DND-41 (cell line): ENCODE results near the gene KCNMA1.

ENCODE experiments used
- ATAC-seq: fragments of 200-7000 bp; cut with Tn5 transposase; 3 replicates; pipeline ENCODE4 v1.9.1; 2021; ENCODE audit warnings: low read depth; ENCODE audit not compliant: insufficient read depth
- DNase-seq: peaks from one replicate; pipeline ENCODE4 v3.0.0-alpha.2; 2020
- H2AFZ ChIP-seq: 2 replicates; pipeline ENCODE4 v1.6.0; 2012; ENCODE audit warnings: low read depth, low read length
- H3K27ac ChIP-seq: 2 replicates; pipeline ENCODE4 v1.5.1; 2012; ENCODE audit warnings: low read length, inconsistent platforms
- H3K27me3 ChIP-seq: fragments of 200-600 bp; sonication (generic); 2 replicates; pipeline ENCODE4 v1.6.0; 2012; ENCODE audit warnings: low read length, mild to moderate bottlenecking, inconsistent platforms; ENCODE audit not compliant: insufficient read depth, poor library complexity
- H3K36me3 ChIP-seq: 2 replicates; pipeline ENCODE4 v1.5.1; 2012; ENCODE audit warnings: low read length, inconsistent platforms; ENCODE audit not compliant: insufficient read depth
- H3K4me1 ChIP-seq: 2 replicates; pipeline ENCODE4 v1.5.1; 2012; ENCODE audit warnings: mild to moderate bottlenecking, low read length; ENCODE audit not compliant: insufficient read depth
- H3K4me2 ChIP-seq: 2 replicates; pipeline ENCODE4 v1.6.0; 2012; ENCODE audit warnings: mild to moderate bottlenecking, moderate library complexity, low read length, inconsistent platforms; ENCODE audit not compliant: insufficient read depth
- H3K4me3 ChIP-seq, 2 experiments: fragments of 200-600 bp in 1 of 2; shearing (Covaris generic) in 1 of 2; 2 replicates each; pipeline ENCODE4 v1.5.1; 2012 to 2016; ENCODE audit warnings: inconsistent platforms in 2 of 2, low read length in 2 of 2, mild to moderate bottlenecking in 2 of 2, low read depth in 1 of 2, moderate library complexity in 1 of 2
- H3K79me2 ChIP-seq: 2 replicates; pipeline ENCODE4 v1.6.0; 2012; ENCODE audit warnings: low read length, inconsistent platforms; ENCODE audit not compliant: insufficient read depth
- H3K9ac ChIP-seq: 2 replicates; pipeline ENCODE4 v1.6.0; 2012; ENCODE audit warnings: low read depth, mild to moderate bottlenecking, inconsistent platforms, low read length, moderate library complexity
- H3K9me3 ChIP-seq: 2 replicates; pipeline ENCODE4 v1.5.1; 2012; ENCODE audit warnings: low read length, moderate library complexity, mild to moderate bottlenecking, inconsistent platforms; ENCODE audit not compliant: insufficient read depth, severe bottlenecking
- H4K20me1 ChIP-seq: 2 replicates; pipeline ENCODE4 v1.6.0; 2012; ENCODE audit warnings: low read length; ENCODE audit not compliant: insufficient read depth
- EZH2 ChIP-seq: IDR thresholded peaks from 3 replicates; pipeline ENCODE4 v1.6.1; 2012; ENCODE audit warnings: borderline replicate concordance, low read depth, mild to moderate bottlenecking, moderate library complexity, low read length, inconsistent platforms; ENCODE audit not compliant: severe bottlenecking
- TF ChIP-seq, protein P1 (sequence below): IDR thresholded peaks from 2 replicates; pipeline ENCODE4 v1.5.1; 2012; ENCODE audit warnings: borderline replicate concordance, low read length, moderate library complexity, mild to moderate bottlenecking; ENCODE audit not compliant: poor library complexity, severe bottlenecking; ENCODE audit errors: extremely low read depth

KCNMA1 gene

DNA sequence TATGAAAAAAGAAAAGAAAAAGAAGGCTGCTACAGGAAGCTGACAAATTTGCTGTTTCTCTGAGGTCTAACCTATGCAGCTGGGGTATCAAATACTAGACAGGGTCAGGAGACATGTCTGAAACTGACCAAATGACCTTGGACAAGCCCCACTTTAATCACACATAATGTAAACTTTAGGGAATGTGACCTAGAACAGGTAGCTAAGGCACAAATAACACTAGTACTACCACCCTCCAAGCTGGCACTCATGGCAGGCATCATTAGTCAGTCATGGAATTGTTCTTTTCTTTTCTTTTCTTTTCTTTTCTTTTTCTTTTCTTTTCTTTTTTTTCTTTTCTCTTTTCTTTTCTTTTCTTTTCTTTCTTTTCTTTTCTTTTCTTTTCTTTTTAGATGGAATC, 250.4 kb downstream of the KCNMA1 start:
- Histone ChIP-seq H3K4me1 (no peaks in the 10 kb centered on the region; the same call in 1 of the 2 replicates), H2AFZ (no peak overlapping the region), H3K27me3 (peaks cover 11% of the 10 kb centered on the region), H4K20me1 (no peaks in the 10 kb centered on the region), H3K36me3 (no peaks in the 10 kb centered on the region), H3K4me3 (no peak overlapping the region), H3K79me2 (no peaks in the 10 kb centered on the region), H3K9ac (no peak overlapping the region), H3K4me2 (no peak overlapping the region), H3K27ac (no peak overlapping the region), H3K9me3 (no peaks in the 10 kb centered on the region)
- TF ChIP-seq, protein P1, sequence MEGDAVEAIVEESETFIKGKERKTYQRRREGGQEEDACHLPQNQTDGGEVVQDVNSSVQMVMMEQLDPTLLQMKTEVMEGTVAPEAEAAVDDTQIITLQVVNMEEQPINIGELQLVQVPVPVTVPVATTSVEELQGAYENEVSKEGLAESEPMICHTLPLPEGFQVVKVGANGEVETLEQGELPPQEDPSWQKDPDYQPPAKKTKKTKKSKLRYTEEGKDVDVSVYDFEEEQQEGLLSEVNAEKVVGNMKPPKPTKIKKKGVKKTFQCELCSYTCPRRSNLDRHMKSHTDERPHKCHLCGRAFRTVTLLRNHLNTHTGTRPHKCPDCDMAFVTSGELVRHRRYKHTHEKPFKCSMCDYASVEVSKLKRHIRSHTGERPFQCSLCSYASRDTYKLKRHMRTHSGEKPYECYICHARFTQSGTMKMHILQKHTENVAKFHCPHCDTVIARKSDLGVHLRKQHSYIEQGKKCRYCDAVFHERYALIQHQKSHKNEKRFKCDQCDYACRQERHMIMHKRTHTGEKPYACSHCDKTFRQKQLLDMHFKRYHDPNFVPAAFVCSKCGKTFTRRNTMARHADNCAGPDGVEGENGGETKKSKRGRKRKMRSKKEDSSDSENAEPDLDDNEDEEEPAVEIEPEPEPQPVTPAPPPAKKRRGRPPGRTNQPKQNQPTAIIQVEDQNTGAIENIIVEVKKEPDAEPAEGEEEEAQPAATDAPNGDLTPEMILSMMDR = no peak
- TF ChIP-seq EZH2 = no peak
- DNase-seq (no peak), ATAC-seq (no peak)

DNA sequence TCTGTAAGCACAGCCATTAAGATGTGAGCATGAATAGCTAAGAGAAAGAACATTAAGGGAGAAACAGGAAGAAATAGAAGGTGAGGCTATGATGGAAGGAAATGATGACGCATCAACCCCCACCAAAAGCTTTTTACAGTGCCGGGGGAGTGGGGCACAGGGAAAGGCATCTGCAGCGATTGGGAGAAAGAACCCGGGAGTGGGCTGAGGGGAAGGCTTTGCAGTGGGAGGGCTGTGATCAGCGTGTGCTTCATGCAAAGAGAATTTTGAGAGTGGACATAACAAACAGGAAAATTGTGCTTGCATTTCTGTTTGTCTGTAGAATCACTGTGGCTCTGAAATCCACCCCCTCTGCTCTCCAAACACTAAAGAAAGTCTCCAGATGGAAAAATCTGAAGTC, 250.8 kb downstream of the KCNMA1 start:
- no peak overlapping the region for H2AFZ ChIP-seq
- TF ChIP-seq EZH2 = no peak
- TF ChIP-seq, protein P1 = no peak
- no peak overlapping the region for H3K9ac ChIP-seq
- no peaks in the 10 kb centered on the region for H3K9me3 ChIP-seq
- ATAC-seq (no peak), DNase-seq (no peak)
- peaks cover 11% of the 10 kb centered on the region for H3K27me3 ChIP-seq
- H3K27ac ChIP-seq = no peak overlapping the region
- H3K4me2 ChIP-seq = no peak overlapping the region
- H3K4me3 ChIP-seq = no peak overlapping the region
- no peaks in the 10 kb centered on the region for H4K20me1 ChIP-seq
- H3K4me1 ChIP-seq = no peaks in the 10 kb centered on the region; the same call in 1 of the 2 replicates
- no peaks in the 10 kb centered on the region for H3K36me3 ChIP-seq
- H3K79me2 ChIP-seq = no peaks in the 10 kb centered on the region

DNA sequence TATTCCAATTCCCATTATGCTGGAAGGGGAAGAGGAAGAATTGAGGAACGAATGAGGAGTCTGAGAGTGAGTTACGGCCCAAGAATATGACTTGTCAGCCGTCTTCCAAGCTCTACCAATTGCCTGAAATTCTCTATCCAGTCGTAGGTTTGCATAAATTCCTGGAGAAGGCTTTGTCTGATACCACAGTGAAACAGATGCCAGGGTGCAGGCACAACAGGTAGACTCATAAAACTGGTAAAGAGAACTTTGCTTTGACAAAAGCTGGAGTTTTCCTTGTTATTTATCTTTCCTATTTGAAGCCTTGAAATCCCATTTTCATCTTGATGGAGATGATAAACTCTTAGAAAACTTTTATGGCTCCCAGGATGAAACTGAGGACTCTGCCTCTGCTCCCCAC, 251.2 kb downstream of the KCNMA1 start:
- no peaks in the 10 kb centered on the region for H3K36me3 ChIP-seq
- H3K27me3 ChIP-seq = peaks cover 11% of the 10 kb centered on the region
- no peaks in the 10 kb centered on the region for H3K79me2 ChIP-seq
- DNase-seq = no peak
- no peak overlapping the region for H2AFZ ChIP-seq
- no peak overlapping the region for H3K27ac ChIP-seq
- no peak overlapping the region for H3K4me2 ChIP-seq
- H3K9ac ChIP-seq = no peak overlapping the region
- no peaks in the 10 kb centered on the region; the same call in 1 of the 2 replicates for H3K4me1 ChIP-seq
- no peaks in the 10 kb centered on the region for H3K9me3 ChIP-seq
- no peaks in the 10 kb centered on the region for H4K20me1 ChIP-seq
- no peak overlapping the region for H3K4me3 ChIP-seq
- TF ChIP-seq, protein P1 = no peak
- no peak for TF ChIP-seq EZH2
- no peak for ATAC-seq

DNA sequence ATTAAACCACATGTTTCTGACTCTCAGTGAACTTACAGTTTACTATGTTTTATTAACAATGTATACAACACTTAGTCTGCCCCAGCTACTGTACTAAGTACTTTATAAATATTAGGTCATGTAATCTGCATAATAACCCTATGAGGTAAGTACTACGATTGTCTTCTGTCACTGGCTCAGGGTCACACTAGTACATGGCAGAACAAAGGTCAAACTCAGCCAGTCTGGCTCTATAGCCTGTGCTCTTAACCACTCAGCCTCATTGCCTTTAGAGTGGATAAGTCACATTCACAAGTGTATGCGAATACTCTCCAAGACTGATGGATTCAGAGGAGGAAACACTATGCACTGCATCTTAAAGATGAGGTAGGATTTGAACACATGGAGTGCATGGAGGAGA, 252.3 kb downstream of the KCNMA1 start:
- Histone ChIP-seq H4K20me1 (no peaks in the 10 kb centered on the region), H3K79me2 (no peaks in the 10 kb centered on the region), H2AFZ (no peak overlapping the region), H3K27me3 (peaks cover 15% of the 10 kb centered on the region), H3K4me1 (no peaks in the 10 kb centered on the region; the same call in 1 of the 2 replicates), H3K9me3 (no peaks in the 10 kb centered on the region), H3K9ac (no peak overlapping the region), H3K36me3 (no peaks in the 10 kb centered on the region), H3K27ac (no peak overlapping the region), H3K4me3 (no peak overlapping the region), H3K4me2 (no peak overlapping the region)
- DNase-seq (no peak), ATAC-seq (no peak)
- no peak for TF ChIP-seq EZH2
- TF ChIP-seq, protein P1 = no peak
